Transverse colon (tissue), 4 donors: ENCODE data around the gene SUPT7L. TPM values are rescaled to one million over a fixed set of nuclear protein-coding genes. Genes with fewer than 3 reads are reported as not detected.

Source experiments
- DNase-seq: peaks from one replicate; pipeline ENCODE4 v3.0.0-alpha.2; 2019
- H3K27ac ChIP-seq, 4 donors: fragments of 200-600 bp; sonication (generic); 2 replicates each; pipeline ENCODE4 v1.5.1; 2016 to 2018; ENCODE audit warnings: inconsistent platforms in 4 of 4
- H3K27me3 ChIP-seq: fragments of 200-600 bp; sonication (generic); 2 replicates; pipeline ENCODE4 v1.5.1; 2017; ENCODE audit warnings: inconsistent platforms
- H3K36me3 ChIP-seq, 4 donors: fragments of 200-600 bp; sonication (generic); 2 replicates each; pipeline ENCODE4 v1.5.1; 2017 to 2019; ENCODE audit warnings: inconsistent platforms in 4 of 4
- H3K4me1 ChIP-seq, 4 donors: fragments of 200-600 bp; sonication (generic); 2 replicates each; pipeline ENCODE4 v1.5.1; 2017 to 2020; ENCODE audit warnings: inconsistent platforms in 4 of 4
- H3K4me3 ChIP-seq, 4 donors: fragments of 200-600 bp; sonication (generic); 1 replicate in 1 of 4; 2 replicates in 3 of 4; pipeline versions ENCODE4 v1.5.1 to v1.6.1; 2017 to 2019; ENCODE audit warnings: inconsistent platforms in 4 of 4
- H3K9me3 ChIP-seq, 2 donors: fragments of 200-600 bp; sonication (generic); 2 replicates each; pipeline ENCODE4 v1.5.1; 2017 to 2019; ENCODE audit warnings: inconsistent platforms in 2 of 2
- EP300 ChIP-seq: sonication (generic); formaldehyde crosslinking; IDR thresholded peaks from one replicate; pipeline ENCODE4 v1.6.1; 2017; ENCODE audit warnings: antibody characterized with exemption, low read depth
- POLR2A ChIP-seq: fragments of 450-650 bp; IDR thresholded peaks from one replicate; pipeline ENCODE4 v1.6.1; 2016; ENCODE audit warnings: antibody characterized with exemption, mild to moderate bottlenecking, moderate library complexity
- POLR2AphosphoS5 ChIP-seq, 3 donors: sonication (generic); formaldehyde crosslinking; IDR thresholded peaks; one replicate each; pipeline ENCODE4 v1.6.1; 2016; ENCODE audit warnings: antibody characterized with exemption in 3 of 3
- WGBS, 2 donors: methylation state at CpG; one replicate each; pipeline ENCODE4 v1.1.5; 2018; ENCODE audit warnings: low coverage in 1 of 2; 5-methylcytosine and 5-hydroxymethylcytosine counted together
- in situ Hi-C, 4 donors: fragments of 200-750 bp; cut with MboI; loops; one replicate each; pipeline versions ENCODE4 v1.15.0 to v1.15.1; 2017; ENCODE audit warnings: low sequenced_read_pairs in 3 of 4, low pct_ligation_motif_present in 1 of 4, low pct_unique_long_range_greater_than_20kb in 1 of 4
- intact Hi-C: fragments of 100-400 bp; cut with DNase I; formaldehyde crosslinking; loops from one replicate; pipeline ENCODE4 v1.15.1; 2023; ENCODE audit warnings: low total_unique reads
- total RNA-seq, 4 donors: library from RNA; depleted of rRNA; stranded (reverse); fragments of >200 nt; gene quantifications; one replicate each; pipeline ENCODE4 v1.1.0, GENCODE V29; 2016
- TF ChIP-seq, protein P1 (sequence below), 5 experiments: fragments of 200-600 bp in 3 of 5; fragments of 450-650 bp in 2 of 5; sonication (generic) in 3 of 5; IDR thresholded peaks; 1 replicate in 2 of 5; 2 replicates in 3 of 5; pipeline ENCODE4 v1.5.1; 2016 to 2017; ENCODE audit warnings: antibody characterized with exemption in 5 of 5, inconsistent platforms in 3 of 5, mild to moderate bottlenecking in 2 of 5, moderate library complexity in 1 of 5

The SUPT7L gene
- total RNA-seq, 4 donors from 2014 or later: 30.4 to 43.6 (median 38.2) TPM

DNA sequence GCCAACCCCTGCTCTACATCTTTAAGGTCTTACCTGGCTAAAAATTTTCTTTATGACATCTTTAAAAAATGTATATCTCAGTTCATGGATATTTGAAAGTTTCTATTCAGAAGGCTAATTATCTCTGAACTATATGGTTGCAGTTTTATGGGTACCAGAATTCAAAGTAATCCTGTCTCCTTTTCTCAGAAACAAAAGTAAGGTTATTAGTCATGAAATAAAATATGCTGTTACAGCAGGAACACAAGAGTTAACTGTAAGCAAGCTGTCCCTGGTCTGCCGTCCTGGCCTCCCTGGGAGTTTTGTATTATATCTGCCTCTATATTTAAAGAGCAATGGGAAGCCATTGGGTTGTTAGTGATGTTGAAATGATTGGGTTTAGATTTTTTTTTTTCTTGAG, 34.2 kb upstream of the SUPT7L start:
- 82 to 88% methylated on average over 1 of the region's 1 CpG for WGBS, 2 donors
- Histone ChIP-seq H3K27ac (no peak overlapping the region), H3K4me1 (no peaks in the 10 kb centered on the region), H3K9me3 (no peaks in the 10 kb centered on the region), H3K4me3 (no peak overlapping the region), H3K36me3 (peaks cover 0 to 11% (median 5%) of the 10 kb centered on the region in 4 donors), H3K27me3 (no peaks in the 10 kb centered on the region)
- in situ Hi-C loops: no loop called here
- intact Hi-C loops: no loop called here
- TF ChIP-seq EP300 (no peak), POLR2AphosphoS5 (IDR thresholded peaks at IDR 0.05) (no peak), POLR2A (no peak)
- TF ChIP-seq, protein P1, sequence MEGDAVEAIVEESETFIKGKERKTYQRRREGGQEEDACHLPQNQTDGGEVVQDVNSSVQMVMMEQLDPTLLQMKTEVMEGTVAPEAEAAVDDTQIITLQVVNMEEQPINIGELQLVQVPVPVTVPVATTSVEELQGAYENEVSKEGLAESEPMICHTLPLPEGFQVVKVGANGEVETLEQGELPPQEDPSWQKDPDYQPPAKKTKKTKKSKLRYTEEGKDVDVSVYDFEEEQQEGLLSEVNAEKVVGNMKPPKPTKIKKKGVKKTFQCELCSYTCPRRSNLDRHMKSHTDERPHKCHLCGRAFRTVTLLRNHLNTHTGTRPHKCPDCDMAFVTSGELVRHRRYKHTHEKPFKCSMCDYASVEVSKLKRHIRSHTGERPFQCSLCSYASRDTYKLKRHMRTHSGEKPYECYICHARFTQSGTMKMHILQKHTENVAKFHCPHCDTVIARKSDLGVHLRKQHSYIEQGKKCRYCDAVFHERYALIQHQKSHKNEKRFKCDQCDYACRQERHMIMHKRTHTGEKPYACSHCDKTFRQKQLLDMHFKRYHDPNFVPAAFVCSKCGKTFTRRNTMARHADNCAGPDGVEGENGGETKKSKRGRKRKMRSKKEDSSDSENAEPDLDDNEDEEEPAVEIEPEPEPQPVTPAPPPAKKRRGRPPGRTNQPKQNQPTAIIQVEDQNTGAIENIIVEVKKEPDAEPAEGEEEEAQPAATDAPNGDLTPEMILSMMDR (IDR thresholded peaks at IDR 0.05): no peak
- DNase-seq: no peak

DNA sequence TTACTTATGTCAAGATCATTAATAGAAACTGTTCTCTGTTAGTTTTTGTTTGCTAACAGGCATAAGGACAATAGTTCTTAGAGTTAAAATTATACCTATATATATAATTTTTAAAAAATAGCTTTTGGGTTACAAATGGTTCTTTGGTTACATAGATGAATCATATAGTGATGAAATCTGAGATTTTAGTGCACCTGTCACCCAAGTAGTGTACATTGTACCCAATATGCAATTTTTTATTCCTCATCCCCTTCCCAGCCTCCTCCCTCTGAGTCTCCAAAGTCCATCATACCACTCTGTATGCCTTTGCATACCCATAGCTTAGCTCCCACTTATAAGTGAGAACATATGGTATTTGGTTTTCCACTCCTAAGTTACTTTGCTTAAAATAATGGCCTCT, 26.6 kb upstream of the SUPT7L start:
- DNase-seq: no peak
- Histone ChIP-seq H3K36me3 (peaks cover 0 to 46% (median 16%) of the 10 kb centered on the region in 4 donors), H3K9me3 (no peaks in the 10 kb centered on the region), H3K4me3 (no peak overlapping the region), H3K4me1 (no peaks in the 10 kb centered on the region), H3K27me3 (no peaks in the 10 kb centered on the region), H3K27ac (no peak overlapping the region)
- TF ChIP-seq, protein P1 (IDR thresholded peaks at IDR 0.05): no peak
- no peak for TF ChIP-seq POLR2AphosphoS5 (IDR thresholded peaks at IDR 0.05)
- TF ChIP-seq POLR2A: no peak
- TF ChIP-seq EP300: no peak
- intact Hi-C loops: no loop called here
- in situ Hi-C loops: no loop called here

DNA sequence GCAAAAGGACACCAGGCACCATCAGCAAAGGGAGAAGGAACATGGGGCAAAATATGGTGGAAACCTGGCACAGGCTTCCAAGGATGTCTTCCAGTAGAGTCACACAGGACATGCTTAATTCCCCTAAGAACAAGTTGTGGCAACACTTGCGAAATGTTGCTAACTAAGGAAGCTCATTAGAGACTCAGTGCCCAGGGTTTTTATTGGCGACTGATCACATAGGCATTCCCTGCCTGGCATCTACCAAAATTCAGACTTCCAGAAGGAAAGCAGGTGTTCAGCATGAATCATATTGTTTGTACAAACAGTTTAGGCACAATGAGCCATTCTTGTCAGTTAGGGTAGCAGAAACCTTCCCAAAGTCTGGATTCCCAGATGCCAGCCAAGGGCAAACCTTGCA, 26.0 kb upstream of the SUPT7L start:
- no peaks in the 10 kb centered on the region for H3K27me3 ChIP-seq
- H3K9me3 ChIP-seq: no peaks in the 10 kb centered on the region
- DNase-seq: no peak
- no peak overlapping the region for H3K4me3 ChIP-seq
- TF ChIP-seq POLR2A (no peak), POLR2AphosphoS5 (IDR thresholded peaks at IDR 0.05) (no peak), EP300 (no peak)
- TF ChIP-seq, protein P1 (IDR thresholded peaks at IDR 0.05): no peak
- in situ Hi-C loops (no loop called here), intact Hi-C loops (no loop called here)
- H3K36me3 ChIP-seq: peaks cover 0 to 48% (median 16%) of the 10 kb centered on the region in 4 donors
- no peaks in the 10 kb centered on the region for H3K4me1 ChIP-seq
- WGBS, 2 donors: 85 to 100% methylated on average over 2 of the region's 2 CpGs
- H3K27ac ChIP-seq: no peak overlapping the region

- DNase-seq: no peak
- Histone ChIP-seq H3K9me3 (no peaks in the 10 kb centered on the region), H3K4me1 (peaks cover 0 to 16% (median 3%) of the 10 kb centered on the region in 4 donors), H3K27me3 (no peaks in the 10 kb centered on the region), H3K36me3 (peaks cover 0 to 48% (median 16%) of the 10 kb centered on the region in 4 donors), H3K27ac (no peak overlapping the region), H3K4me3 (no peak overlapping the region)
- intact Hi-C loops (no loop called here), in situ Hi-C loops (no loop called here)
- no peak for TF ChIP-seq POLR2AphosphoS5 (IDR thresholded peaks at IDR 0.05)
- no peak for TF ChIP-seq EP300
- no peak for TF ChIP-seq POLR2A
- TF ChIP-seq, protein P1 (IDR thresholded peaks at IDR 0.05): no peak
- 95% methylated on average over 1 of the region's 1 CpG; no CpG with 5 or more reads in 1 of the 2 donors for WGBS, 2 donors
Observed at GRCh38 chr2:27687232-27687631, 23.8 kb upstream of the SUPT7L start.
